GM19193 (cell line): ENCODE measurements around the gene ARHGAP4.

Experiments used
- POLR2A ChIP-seq: IDR thresholded peaks from 4 replicates; pipeline ENCODE4 v1.6.1; 2011; ENCODE audit not compliant: insufficient read depth, insufficient read length; ENCODE audit errors: extremely low read depth

Gene ARHGAP4

DNA sequence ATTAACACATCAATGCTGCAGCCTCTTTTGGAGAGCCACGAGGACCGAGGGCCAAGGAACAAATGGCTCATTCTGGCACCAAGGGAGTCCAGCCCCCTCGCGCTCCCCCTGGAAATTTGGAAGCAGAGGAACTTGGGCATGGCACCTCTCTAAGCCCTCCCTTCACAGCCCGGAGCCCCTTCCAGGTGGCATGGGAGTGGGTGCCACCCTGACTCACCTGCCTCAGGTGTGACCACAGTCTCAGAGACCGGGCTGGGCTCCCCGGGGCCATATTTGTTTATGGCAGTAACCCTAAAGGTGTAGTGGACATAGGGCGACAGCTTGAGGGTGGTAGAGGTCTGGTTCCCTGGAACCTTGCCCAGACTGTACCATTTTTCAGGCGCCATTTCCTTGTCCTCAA is 58.9 kb downstream of the ARHGAP4 start:
- no peak for TF ChIP-seq POLR2A

DNA sequence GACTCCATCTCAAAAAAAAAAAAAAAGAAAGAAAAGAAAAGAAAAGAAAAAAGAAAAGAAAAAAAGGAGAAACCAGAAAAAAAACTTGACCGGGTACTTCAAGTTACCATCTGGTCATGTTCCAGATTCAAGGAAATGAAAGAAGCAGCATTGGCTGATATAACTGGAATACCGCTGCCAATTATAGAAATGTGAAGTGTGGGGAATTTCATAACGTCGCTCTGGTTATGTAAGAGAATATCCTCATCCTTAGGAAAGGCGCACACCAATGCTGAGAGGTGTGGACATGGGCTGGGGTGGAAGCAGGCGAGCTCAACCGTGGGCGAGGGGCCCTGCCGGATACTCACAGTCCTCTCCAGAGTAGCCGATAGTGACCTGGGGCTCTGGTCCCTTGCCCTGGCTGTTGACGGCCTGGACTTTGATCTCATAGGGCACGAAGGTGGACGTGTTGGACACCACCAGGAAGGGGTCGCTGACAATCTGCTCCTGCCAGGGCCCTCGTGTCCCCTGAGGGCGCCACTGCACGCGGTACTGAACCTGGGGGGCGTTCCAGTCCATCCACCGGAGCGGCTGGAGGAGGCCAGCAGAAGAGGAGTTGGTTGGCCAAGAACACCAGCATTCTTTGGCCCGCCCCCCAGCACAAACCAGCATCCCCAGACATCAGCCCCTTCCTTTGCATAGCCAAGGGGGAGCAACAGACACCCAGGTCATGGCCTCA is 59.6 kb downstream of the ARHGAP4 start:
- no peak for TF ChIP-seq POLR2A

DNA sequence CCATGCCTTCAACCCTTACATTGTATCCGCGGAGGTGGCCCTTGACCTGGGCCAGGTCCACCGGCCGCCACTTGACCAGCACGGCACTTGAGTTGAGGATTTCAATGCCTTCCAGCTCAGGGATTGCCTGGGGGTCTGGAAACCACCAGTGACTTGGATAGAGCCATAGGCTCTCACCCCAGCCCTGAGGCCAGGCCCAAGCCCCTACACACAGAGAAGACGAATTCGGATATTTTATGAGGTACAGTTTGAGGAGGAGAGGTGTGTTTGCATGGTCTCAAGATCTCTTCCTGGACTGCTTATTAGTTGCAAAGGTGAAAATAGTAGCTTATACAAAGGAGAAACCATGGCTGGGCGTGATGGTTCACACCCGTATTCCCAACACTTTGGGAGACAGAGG is 60.4 kb downstream of the ARHGAP4 start:
- TF ChIP-seq POLR2A = no peak

DNA sequence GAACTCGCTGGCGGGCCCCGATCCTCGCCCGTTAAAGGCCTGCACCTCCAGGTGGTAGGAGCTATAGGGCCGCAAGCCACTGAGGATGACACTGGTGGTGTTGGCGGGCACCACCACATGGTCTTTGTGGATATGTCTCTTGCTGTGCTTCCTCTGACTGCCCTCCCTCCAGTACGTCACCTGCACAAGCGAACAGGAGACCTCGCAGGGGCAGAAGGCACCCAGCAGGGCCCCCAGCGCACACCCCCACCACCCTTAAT is 60.8 kb downstream of the ARHGAP4 start:
- no peak for TF ChIP-seq POLR2A

DNA sequence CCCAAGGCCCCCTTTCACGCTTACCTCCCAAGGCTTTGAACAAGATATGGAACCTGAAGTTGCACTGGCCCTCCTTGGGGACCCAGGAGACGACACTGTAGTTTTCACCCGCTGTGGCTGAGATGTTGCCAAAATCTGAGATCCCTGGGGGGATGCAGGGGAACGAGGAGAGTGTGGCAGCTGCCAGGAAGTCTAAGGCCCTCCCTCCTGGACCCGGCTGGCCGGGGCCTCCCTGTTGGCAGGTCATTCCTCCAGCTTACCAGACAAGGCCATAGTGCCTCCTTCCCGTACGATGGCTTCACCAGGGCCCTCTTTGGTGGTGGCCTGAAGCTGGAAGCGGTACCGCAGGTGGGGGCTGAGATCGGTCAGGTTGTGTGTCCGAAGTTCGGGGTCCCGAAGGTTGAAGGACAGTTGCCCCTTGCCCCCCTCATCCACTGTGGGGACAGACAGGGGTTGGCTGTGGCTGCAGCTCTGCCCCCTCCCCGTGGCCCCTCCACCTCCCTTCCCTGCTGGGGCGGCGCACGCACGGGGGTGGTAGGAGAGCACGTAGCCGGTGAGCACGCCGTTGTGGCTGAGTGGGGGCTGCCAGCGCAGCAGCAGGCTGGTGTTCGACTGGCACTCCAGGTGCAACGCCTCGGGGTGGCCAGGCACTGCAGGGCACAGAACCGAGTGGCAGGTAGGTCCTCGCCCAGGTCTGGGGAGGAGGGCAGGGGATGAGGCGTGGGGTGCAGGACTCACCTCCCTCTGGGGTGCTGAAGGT is 61.3 kb downstream of the ARHGAP4 start:
- TF ChIP-seq POLR2A = no peak

DNA sequence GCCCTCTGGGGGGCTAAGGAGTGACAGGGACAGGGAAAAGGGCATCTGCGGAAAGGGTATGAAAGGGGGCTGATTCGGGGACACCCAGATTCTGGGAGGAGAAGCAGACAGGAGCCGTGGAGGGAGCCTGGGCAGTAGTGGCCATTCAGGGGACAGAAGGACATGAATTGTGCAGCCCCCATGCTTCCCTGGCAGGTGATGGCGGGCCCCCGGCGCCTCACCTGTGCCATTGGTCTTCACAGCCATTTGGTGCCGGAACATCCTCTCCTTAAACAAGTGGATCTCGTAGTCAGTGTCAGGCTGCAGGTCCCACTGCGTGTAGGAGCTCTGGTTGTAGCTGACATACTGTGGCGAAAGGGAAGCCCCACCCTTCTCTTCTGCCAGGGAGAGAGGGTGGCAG is 62.0 kb downstream of the ARHGAP4 start:
- no peak for TF ChIP-seq POLR2A

DNA sequence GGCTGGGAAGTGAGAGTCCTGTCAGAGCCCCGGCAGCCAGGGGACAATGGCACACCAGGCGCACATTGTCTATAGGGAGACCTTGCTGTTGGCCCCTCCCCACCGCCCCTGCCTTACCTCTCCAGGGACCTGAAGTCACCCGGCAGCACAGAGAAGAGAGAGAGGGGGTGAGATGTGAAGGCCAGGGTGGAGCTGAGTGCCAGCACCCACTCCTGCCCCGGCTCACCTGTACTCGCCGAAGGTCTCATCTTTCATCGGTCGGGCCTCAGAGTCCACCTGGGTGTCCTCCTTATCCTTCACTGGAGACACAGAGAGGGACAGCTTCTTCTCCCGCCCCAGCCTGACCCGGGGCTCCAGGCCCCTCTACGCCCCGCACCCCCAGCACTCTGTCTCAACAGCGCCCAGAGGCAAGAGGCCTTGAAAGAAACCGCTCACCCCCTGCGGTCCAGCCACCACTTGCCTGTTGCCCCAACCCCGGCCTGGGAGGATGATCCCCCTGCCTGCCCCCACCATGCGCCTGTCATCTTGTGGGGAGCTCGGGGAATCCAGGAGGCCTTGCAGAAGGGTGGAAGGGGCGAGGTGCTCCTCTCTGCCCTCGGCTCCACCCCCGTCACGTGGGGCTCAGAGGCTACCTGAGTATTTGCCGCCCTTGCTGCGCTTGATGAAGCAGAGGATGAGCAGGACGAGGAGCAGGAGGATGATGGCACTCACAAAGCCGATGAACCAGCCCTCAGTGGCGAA is 62.6 kb downstream of the ARHGAP4 start:
- no peak for TF ChIP-seq POLR2A

DNA sequence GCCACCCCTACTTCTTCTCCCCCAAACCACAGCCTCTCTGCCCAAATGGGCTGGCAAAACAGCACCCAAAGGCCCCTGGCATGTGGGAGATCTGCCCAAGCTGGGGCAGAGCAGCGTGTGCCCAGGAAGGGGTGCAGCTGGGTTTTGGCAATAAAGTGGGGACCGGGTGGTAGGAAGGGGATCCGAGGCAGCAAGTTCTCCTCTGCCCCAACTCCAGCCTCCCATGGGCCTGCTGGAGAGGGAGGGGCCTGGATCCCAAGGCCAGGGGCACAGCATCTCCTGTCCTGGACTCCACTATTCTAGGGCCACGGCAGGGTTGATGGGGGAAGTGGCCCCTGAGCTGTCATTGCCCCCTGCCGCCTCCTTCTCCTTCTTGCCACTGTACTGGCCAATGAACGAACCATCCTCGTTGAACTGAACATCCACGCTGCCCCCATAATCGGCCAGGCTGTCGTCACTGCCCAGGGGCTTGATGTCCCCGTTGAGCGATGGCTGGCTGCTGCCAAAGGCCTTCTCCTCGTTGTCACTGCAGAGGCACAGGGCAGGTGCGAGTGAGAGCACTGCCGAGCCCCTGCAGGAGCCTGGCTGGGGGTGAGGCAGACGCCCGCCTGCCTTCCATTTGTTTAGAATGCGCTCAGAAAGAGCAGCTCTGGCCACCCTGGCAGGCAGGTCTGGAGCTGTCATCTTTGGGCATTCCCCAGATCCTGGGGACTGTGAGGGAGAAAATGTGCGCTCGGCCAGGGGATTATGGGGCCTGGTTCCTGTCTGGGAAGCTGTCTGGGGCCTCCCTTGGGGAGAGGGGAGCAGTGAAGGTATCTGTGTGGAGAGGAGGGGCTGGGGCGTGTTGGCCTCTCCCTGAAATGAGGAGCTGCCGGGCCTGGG is 63.5 kb downstream of the ARHGAP4 start:
- no peak for TF ChIP-seq POLR2A

DNA sequence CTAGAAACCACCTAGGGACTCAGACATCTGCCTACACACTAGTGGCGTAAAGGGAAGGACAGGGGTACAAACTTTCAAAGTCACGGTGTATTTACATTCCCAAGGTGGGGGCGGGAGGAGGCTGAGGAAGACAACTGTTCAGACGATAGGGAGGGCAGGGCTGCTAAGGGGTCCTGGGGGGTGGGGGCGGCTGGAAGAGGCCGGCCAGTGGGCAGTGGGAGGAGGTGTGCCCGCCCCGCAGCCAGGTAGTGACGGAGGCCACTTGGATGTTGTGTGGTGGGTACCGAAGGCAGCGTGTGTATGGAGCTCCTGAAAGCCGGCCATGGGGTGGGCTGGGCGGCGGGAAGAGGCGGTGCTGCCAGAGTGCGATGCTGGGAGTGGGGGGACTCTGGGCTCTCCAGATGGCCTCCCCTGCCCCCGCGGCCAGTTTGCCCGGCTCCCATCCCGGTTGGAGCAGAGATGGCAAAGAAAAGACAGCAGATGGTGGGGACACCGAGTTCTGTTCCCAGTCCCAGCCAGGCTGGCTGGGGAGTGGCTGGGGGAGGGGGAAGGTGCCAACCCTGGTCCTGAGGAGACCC is 64.2 kb downstream of the ARHGAP4 start:
- no peak for TF ChIP-seq POLR2A

DNA sequence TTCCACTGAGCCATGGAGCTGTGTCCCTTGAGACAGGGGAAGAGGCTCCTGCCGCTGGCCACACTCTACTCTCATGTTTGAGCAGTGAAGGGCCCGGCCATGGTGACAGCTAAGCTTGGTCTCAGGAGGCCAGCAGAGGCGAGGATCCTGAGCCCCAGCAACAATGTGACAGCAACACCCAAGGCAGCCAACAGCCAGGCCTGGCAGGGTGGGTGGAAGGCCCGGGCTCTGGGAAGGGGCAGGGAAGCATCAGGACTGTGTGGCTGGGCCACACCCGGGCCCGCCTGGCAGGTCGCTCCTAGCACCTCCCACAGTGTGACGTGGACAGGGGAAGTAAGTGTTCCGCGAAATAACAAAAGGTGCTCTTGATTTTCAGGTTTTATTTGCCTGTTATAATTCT is 64.9 kb downstream of the ARHGAP4 start:
- TF ChIP-seq POLR2A = no peak
